HUES48 (cell line): Measurements from ENCODE around the gene FRYL.
"Not testable (repeated sequence)": the region's sequence is repeated elsewhere in the genome, so short reads cannot be mapped to it uniquely, and the experiment has no call there.

Experiments used
- H3K27ac ChIP-seq: one replicate; pipeline ENCODE4 v1.7.0; 2013; ENCODE audit warnings: low read depth, low read length, inconsistent platforms
- H3K27me3 ChIP-seq: 2 replicates; pipeline ENCODE4 v1.6.1; 2013; ENCODE audit warnings: mild to moderate bottlenecking, low read length; ENCODE audit not compliant: control insufficient read depth, insufficient read depth
- H3K36me3 ChIP-seq: 2 replicates; pipeline ENCODE4 v1.6.1; 2013; ENCODE audit warnings: low read length; ENCODE audit not compliant: control insufficient read depth, insufficient read depth
- H3K4me1 ChIP-seq: 2 replicates; pipeline ENCODE4 v1.6.1; 2013; ENCODE audit warnings: mild to moderate bottlenecking, low read length; ENCODE audit not compliant: control insufficient read depth, insufficient read depth
- H3K4me3 ChIP-seq: 2 replicates; pipeline ENCODE4 v1.5.1; 2013; ENCODE audit warnings: mild to moderate bottlenecking, low read depth, low read length
- H3K9ac ChIP-seq: 2 replicates; pipeline ENCODE4 v1.6.1; 2013; ENCODE audit warnings: mild to moderate bottlenecking, low read depth, low read length, moderate library complexity
- H3K9me3 ChIP-seq: 2 replicates; pipeline ENCODE4 v1.6.1; 2013; ENCODE audit warnings: low read length; ENCODE audit not compliant: control insufficient read depth, insufficient read depth

FRYL gene

DNA sequence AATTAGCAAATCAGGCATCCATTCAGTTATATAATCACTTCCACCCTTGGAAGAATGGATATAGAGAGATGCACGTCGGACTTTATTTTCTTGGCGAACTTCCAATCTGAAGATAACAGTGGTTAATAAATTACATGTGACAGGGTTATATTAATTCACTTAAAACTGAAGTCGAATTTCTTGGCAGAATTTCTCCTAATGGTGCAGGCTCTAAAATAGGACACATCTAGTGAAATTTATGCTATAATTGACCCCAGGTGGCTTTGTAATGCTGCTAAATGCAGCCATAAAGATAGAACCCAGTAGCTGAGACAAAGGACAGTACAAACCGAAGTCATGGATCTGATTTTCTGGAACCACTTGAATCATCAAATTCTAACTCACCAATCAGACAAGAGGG, 317.7 kb downstream of the FRYL start:
- H3K4me1 ChIP-seq, result no peaks in the 10 kb centered on the region
- H3K4me3 ChIP-seq, result no peak overlapping the region
- H3K9me3 ChIP-seq, result no peaks in the 10 kb centered on the region
- H3K36me3 ChIP-seq, result no peaks in the 10 kb centered on the region
- no peak overlapping the region for H3K27ac ChIP-seq
- no peak overlapping the region for H3K9ac ChIP-seq
- H3K27me3 ChIP-seq, result no peaks in the 10 kb centered on the region

GRCh38 chr4:48461000-48461399, 319.1 kb downstream of the FRYL start:
- Histone ChIP-seq H3K27me3 (no peaks in the 10 kb centered on the region), H3K9me3 (no peaks in the 10 kb centered on the region), H3K36me3 (no peaks in the 10 kb centered on the region), H3K4me3 (no peak overlapping the region), H3K4me1 (no peaks in the 10 kb centered on the region), H3K9ac (no peak overlapping the region), H3K27ac (no peak overlapping the region)

- no peak overlapping the region for H3K4me3 ChIP-seq
- H3K27ac ChIP-seq, result no peak overlapping the region
- no peaks in the 10 kb centered on the region for H3K4me1 ChIP-seq
- no peaks in the 10 kb centered on the region for H3K36me3 ChIP-seq
- H3K9ac ChIP-seq, result no peak overlapping the region
- no peaks in the 10 kb centered on the region for H3K27me3 ChIP-seq
- H3K9me3 ChIP-seq, result no peaks in the 10 kb centered on the region
These were observed 325.5 kb downstream of the FRYL start for GRCh38 chr4:48454591-48454990.

GRCh38 chr4:48451656-48452055, 328.4 kb downstream of the FRYL start:
- H3K9ac ChIP-seq, H3K4me1 ChIP-seq, H3K27ac ChIP-seq, H3K36me3 ChIP-seq, H3K4me3 ChIP-seq, H3K9me3 ChIP-seq, H3K27me3 ChIP-seq: not testable (repeated sequence)

- H3K27me3 ChIP-seq, result no peaks in the 10 kb centered on the region
- no peaks in the 10 kb centered on the region for H3K4me1 ChIP-seq
- H3K9me3 ChIP-seq, result no peaks in the 10 kb centered on the region
- H3K27ac ChIP-seq, result no peak overlapping the region
- no peak overlapping the region for H3K9ac ChIP-seq
- no peak overlapping the region for H3K4me3 ChIP-seq
- no peaks in the 10 kb centered on the region for H3K36me3 ChIP-seq
These were observed 329.3 kb downstream of the FRYL start for GRCh38 chr4:48450740-48451139.

DNA sequence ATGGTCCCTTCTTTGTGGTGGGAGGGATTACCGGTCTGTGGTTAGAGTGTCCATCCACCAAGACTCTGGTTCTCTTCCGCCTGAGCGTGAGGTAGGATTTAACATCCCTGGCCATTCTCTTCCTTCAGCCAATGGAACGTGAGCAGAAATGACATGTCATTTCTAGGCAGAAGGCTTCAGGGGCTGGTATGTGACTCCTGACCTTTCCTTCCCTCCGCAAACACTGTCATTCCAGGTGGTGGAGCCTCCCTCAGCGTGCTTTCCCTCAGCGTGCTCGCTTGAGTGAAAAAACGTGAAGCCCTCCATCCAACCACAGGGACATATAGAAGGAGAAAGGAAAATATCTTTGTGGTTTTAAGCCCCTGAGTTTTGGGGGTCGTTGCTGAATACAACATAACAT, 330.9 kb downstream of the FRYL start:
- Histone ChIP-seq H3K27me3 (no peaks in the 10 kb centered on the region), H3K9me3 (no peaks in the 10 kb centered on the region), H3K27ac (no peak overlapping the region), H3K9ac (no peak overlapping the region), H3K36me3 (no peaks in the 10 kb centered on the region), H3K4me3 (no peak overlapping the region), H3K4me1 (no peaks in the 10 kb centered on the region)
